K562 (cell line): ENCODE measurements around the gene MYH11. TPM values are rescaled to one million over a fixed set of nuclear protein-coding genes. Genes with fewer than 3 reads are reported as not detected.
A peak's percentile ranks its signal among the peaks of the same experiment; 100 is the strongest.

ENCODE experiments used
- ATF7 ChIP-seq: fragments of 450-650 bp; IDR thresholded peaks from 2 replicates; pipeline ENCODE4 v1.7.1; 2014; ENCODE audit warnings: mild to moderate bottlenecking, moderate library complexity
- CBX1 ChIP-seq: sonication (generic); IDR thresholded peaks from 2 replicates; pipeline ENCODE4 v1.6.1; 2016; ENCODE audit warnings: antibody characterized with exemption, low read depth, mild to moderate bottlenecking
- CHD1 ChIP-seq: fragments of 200-600 bp; sonication (generic); IDR thresholded peaks from one replicate; pipeline ENCODE4 v1.6.1; 2012; ENCODE audit warnings: mild to moderate bottlenecking, moderate library complexity, low read length, inconsistent platforms
- FUS ChIP-seq: fragments of 200-400 bp; formaldehyde crosslinking; optimal IDR thresholded peaks from 2 replicates; pipeline ENCODE3; 2017; ENCODE audit warnings: low read depth, low read length
- HES1 ChIP-seq: fragments of 450-650 bp; IDR thresholded peaks from 2 replicates; pipeline ENCODE4 v1.6.1; 2016; ENCODE audit warnings: low read depth, mild to moderate bottlenecking, moderate library complexity
- HEY1 ChIP-seq: fragments of 250-450 bp; sonication (Bioruptor Pico); IDR thresholded peaks from 2 replicates; pipeline ENCODE4 v1.5.0; 2020; ENCODE audit warnings: mild to moderate bottlenecking, moderate library complexity, borderline replicate concordance
- HINFP ChIP-seq: fragments of 450-650 bp; conservative IDR thresholded peaks from 2 replicates; pipeline ENCODE4 v1.6.1; 2016; ENCODE audit warnings: missing genetic modification characterization, low read depth, mild to moderate bottlenecking, control low read depth, missing compliant biosample characterization
- HMGN3 ChIP-seq: IDR thresholded peaks from 2 replicates; pipeline ENCODE4 v1.6.1; 2011; ENCODE audit warnings: borderline replicate concordance, low read depth, mild to moderate bottlenecking, mixed read lengths, low read length; ENCODE audit not compliant: insufficient read length; ENCODE audit errors: extremely low read depth
- KAT2B ChIP-seq: IDR thresholded peaks from one replicate; pipeline ENCODE4 v1.6.1; 2012; ENCODE audit warnings: low read depth, mild to moderate bottlenecking, control low read depth, inconsistent platforms, low read length, moderate library complexity
- L3MBTL2 ChIP-seq: fragments of 450-650 bp; IDR thresholded peaks from 2 replicates; pipeline ENCODE4 v1.6.1; 2016; ENCODE audit warnings: mild to moderate bottlenecking, moderate library complexity
- MAFG ChIP-seq: fragments of 450-650 bp; conservative IDR thresholded peaks from 2 replicates; pipeline ENCODE4 v1.6.1; 2016; ENCODE audit warnings: missing genetic modification characterization, missing compliant biosample characterization
- NCOR1 ChIP-seq: fragments of 450-650 bp; IDR thresholded peaks from 2 replicates; pipeline ENCODE4 v1.6.1; 2016; ENCODE audit warnings: mild to moderate bottlenecking, moderate library complexity
- NFIC ChIP-seq: fragments of 450-650 bp; IDR thresholded peaks from 2 replicates; pipeline ENCODE4 v1.6.1; 2017; ENCODE audit warnings: mild to moderate bottlenecking, inconsistent platforms
- NR2F6 ChIP-seq: fragments of 450-650 bp; formaldehyde crosslinking; IDR thresholded peaks from 2 replicates; pipeline ENCODE4 v1.4.0; 2020; ENCODE audit warnings: mild to moderate bottlenecking
- POU5F1 ChIP-seq: fragments of 150-350 bp; IDR thresholded peaks from 2 replicates; pipeline ENCODE4 v1.6.1; 2014; ENCODE audit warnings: borderline replicate concordance, low read length, low read depth, mild to moderate bottlenecking; ENCODE audit not compliant: partially characterized antibody
- RAD51 ChIP-seq: fragments of 450-650 bp; IDR thresholded peaks from 2 replicates; pipeline ENCODE4 v1.7.1; 2016; ENCODE audit warnings: low read depth, mild to moderate bottlenecking, borderline replicate concordance
- RFX1 ChIP-seq: fragments of 450-650 bp; IDR thresholded peaks from 2 replicates; pipeline ENCODE4 v1.6.1; 2016; ENCODE audit warnings: mild to moderate bottlenecking, moderate library complexity
- SMC3 ChIP-seq: conservative IDR thresholded peaks from 2 replicates; pipeline ENCODE4 v1.6.1; 2011; ENCODE audit warnings: low read depth, low read length, improper control_type of control experiment; ENCODE audit not compliant: insufficient read depth
- ZBTB7A ChIP-seq: IDR thresholded peaks from 2 replicates; pipeline ENCODE4 v1.6.1; 2011; ENCODE audit warnings: low read depth, mild to moderate bottlenecking, low read length, moderate library complexity, borderline replicate concordance; ENCODE audit not compliant: control insufficient read depth
- ZNF586 ChIP-seq: fragments of 450-650 bp; formaldehyde crosslinking; conservative IDR thresholded peaks from 2 replicates; pipeline ENCODE4 v1.4.0; 2020; ENCODE audit warnings: mild to moderate bottlenecking, moderate library complexity
- ZNF592 ChIP-seq: fragments of 450-650 bp; IDR thresholded peaks from 2 replicates; pipeline ENCODE4 v1.6.1; 2017; ENCODE audit warnings: antibody characterized with exemption, mild to moderate bottlenecking
- polyA plus RNA-seq, 8 experiments: library from polyadenylated mRNA; depleted of rRNA in 4 of 8; stranded (reverse) in 5 of 8; unstranded in 3 of 8; fragments of >200 nt; fragmentation: Nextera tagmentation in 2 of 8; fragmentation: Illumina TruSeq in 1 of 8; extraction: Ambion mirVana in 2 of 8; extraction: Trizol in 1 of 8; gene quantifications; 2 replicates each; pipeline versions ENCODE4 v1.2.1 to v1.2.3, GENCODE V29; 2011 to 2014; ENCODE audit warnings: inconsistent platforms in 1 of 8, missing spikeins in 1 of 8
- total RNA-seq, 7 experiments: library from RNA; depleted of rRNA in 6 of 7; stranded (reverse); fragments of >200 nt in 6 of 7; fragmentation: Illumina TruSeq in 2 of 7; extraction: Trizol in 2 of 7; gene quantifications; 2 replicates each; pipeline versions ENCODE4 v1.2.1 to v1.2.3, GENCODE V29; 2011 to 2021; ENCODE audit warnings: low replicate concordance in 1 of 7
- TF ChIP-seq, protein P1 (sequence below): fragments of 450-650 bp; formaldehyde crosslinking; IDR thresholded peaks from 2 replicates; pipeline ENCODE4 v1.4.0; 2020; ENCODE audit warnings: mild to moderate bottlenecking, mixed read lengths

MYH11 gene
- total and polyA plus RNA-seq, 9 of the 15 experiments (the other 6 are each of a cell fraction or from before 2014, with no cell fraction given), result 0.05 to 0.47 (median 0.08) TPM; not detected in 5

- TF ChIP-seq ZNF592 (peak; percentile 85), KAT2B (no peak), ATF7 (peak; percentile 54; the same call in 1 of the 2 replicates), HES1 (peak; percentile 35; the same call in 1 of the 2 replicates), MAFG (0 out of 2 replicates have a peak, but pooled peaks have one; percentile 42), CBX1 (no peak), FUS (no peak), HEY1 (CRISPR knock-in tag) (no peak), ZBTB7A (no peak), POU5F1 (no peak), SMC3 (0 out of 2 replicates have a peak, but pooled peaks have one; percentile 20), CHD1 (no peak), HMGN3 (no peak), ZNF586 (no peak), L3MBTL2 (peak; percentile 67), NCOR1 (no peak), RFX1 (peak; percentile 61), NR2F6 (no peak), RAD51 (peak; percentile 72), HINFP (tag) (no peak), NFIC (no peak)
- TF ChIP-seq, protein P1, sequence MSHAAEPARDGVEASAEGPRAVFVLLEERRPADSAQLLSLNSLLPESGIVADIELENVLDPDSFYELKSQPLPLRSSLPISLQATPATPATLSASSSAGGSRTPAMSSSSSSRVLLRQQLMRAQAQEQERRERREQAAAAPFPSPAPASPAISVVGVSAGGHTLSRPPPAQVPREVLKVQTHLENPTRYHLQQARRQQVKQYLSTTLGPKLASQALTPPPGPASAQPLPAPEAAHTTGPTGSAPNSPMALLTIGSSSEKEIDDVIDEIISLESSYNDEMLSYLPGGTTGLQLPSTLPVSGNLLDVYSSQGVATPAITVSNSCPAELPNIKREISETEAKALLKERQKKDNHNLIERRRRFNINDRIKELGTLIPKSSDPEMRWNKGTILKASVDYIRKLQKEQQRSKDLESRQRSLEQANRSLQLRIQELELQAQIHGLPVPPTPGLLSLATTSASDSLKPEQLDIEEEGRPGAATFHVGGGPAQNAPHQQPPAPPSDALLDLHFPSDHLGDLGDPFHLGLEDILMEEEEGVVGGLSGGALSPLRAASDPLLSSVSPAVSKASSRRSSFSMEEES, result peak; percentile 48
These were observed 174.7 kb downstream of the MYH11 start (continued) for GRCh38 chr16:15682105-15682570.
